CD4-positive, alpha-beta T cell treated with Interleukin-15 for 1 hour (primary cell): Measurements from ENCODE around the gene ASPG.
"Not testable (repeated sequence)": the region's sequence is repeated elsewhere in the genome, so short reads cannot be mapped to it uniquely, and the experiment has no call there.

Experiments used
- DNase-seq: peaks from one replicate; pipeline ENCODE4 v3.0.0-alpha.2; 2020

Gene ASPG

DNA sequence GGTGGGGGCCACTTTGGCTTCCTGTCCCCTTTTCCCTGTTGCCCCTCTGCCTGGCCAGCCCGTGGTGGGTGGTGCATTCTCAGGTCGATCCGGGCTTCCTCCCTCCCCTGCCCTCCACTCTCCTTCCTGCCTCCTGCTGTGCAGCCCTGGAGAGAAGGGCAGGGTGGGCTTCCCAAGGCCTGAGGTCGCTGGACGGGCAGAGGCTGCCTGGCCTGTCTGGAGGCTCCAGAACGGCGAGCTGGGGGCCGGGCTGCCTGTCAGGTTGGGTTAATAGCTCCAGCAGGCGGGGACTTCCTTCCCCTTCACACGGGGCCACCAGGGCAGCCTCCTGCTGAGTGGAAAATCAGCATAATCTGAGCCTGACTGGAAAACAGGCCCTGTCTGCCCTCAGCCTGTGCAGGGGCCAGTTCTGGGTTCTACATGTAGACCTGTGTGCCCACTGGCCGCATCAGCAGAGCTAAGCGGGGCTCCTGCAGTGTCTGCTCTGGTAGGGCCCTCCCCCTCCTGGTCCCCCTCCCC is 64.2 kb downstream of the ASPG start:
- DNase-seq = no peak

DNA sequence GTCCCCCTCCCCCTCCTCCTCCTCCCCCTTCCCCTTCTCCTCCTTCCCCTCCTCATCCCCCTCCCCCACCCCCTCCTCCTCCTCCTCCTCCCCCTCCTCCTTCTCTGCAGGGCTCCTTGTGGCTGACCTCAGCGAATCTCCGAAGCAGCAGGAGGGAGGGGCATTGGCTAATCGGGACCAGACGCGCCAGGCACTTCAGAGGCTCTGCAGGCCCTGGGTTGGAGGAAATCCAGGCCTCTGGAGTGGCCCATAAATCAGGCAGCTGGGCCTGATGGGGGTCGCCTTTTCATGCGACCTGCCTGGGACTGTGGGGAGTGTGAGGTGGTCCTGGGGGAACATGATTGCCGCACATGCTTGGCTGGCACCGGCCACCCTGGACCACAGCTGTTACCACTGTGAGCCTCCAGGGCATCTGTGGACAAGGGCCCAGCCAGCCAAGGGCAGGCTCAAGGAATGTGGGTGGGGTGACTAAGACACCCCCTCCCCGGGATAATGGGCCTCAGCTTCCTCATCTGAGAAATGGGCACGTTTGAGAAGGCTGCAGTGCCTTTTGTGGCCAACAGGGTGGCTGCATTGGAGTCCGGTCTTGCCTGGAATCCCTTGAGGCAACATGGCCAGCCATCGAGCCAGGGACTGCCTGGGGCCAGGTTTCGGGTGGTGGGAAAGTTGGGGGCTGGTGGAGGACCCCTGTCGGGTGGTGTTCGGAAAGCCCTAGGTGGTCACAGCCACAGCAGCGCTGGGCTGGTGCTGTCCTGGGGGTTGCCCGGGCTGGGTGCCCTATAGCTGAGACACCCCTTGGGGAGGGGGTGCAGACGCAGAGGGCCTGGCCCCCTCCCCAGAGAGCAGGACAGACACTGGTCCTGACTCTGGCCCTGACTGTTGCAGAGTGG is 64.9 kb downstream of the ASPG start:
- no peak for DNase-seq

DNA sequence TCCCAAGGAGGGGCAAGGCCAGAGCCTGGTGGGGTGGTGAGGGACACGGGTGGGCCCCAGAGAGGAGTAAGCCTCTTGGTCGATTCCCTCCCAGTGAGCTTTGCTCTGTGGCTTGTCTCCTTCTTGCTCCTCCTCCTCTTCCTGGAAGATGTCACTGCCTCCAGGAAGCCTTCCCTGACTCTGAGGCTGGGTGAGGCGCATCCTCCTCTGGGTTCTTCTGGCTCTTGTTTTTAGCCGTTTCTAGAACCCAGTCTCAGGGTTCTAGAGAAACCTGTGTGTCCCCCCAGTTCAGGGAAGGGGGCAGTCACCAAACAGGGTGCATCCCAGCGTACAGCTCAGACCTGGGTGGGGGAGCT is 65.5 kb downstream of the ASPG start:
- no peak for DNase-seq

DNA sequence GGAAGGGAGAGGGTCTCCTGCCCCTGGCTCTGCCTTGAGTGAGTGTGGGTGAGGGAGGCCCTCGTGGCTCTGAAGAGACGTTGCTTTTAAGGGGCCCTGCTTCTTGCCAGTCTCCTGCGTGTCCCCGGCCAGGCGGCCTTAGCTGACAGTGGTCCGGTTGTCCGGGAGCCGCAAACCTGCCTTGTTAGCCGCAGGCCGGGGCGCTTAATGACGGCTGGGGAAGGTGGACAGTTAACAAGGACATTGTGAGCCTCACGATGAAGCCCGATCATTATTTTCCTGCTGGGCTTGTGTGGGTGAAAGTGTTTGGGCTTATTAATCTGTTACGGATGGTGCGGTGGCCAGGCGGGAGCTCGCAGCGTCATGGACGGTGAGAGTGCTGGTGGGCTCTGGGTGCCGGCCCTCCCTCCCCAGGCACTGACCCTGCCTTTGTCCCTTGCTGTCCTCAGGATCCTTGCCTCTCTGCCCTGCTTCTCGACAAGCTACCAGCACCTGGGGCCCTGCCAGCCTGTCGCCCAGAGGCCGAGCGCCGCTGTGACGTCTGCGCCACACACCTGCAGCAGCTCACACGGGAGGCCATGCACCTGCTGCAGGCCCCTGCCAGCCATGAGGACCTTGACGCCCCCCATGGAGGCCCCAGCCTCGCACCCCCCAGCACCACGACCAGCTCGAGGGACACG is 66.2 kb downstream of the ASPG start:
- no peak for DNase-seq

DNA sequence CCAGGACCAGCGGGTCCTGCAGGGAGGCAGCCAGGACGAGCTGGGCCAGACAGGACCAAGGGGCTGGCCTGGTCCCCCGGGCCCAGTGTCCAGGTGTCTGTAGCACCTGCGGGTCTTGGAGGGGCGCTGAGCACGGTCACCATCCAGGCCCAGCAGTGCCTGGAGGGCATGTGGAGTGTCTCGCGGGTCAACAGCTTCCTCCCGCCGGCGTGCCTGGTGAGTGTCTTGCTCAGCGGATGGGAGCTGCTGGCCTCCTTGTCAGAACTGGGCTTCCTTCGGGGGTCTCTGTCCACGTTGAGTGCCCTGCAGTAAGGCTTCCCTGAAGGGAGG is 66.7 kb downstream of the ASPG start:
- no peak for DNase-seq

DNA sequence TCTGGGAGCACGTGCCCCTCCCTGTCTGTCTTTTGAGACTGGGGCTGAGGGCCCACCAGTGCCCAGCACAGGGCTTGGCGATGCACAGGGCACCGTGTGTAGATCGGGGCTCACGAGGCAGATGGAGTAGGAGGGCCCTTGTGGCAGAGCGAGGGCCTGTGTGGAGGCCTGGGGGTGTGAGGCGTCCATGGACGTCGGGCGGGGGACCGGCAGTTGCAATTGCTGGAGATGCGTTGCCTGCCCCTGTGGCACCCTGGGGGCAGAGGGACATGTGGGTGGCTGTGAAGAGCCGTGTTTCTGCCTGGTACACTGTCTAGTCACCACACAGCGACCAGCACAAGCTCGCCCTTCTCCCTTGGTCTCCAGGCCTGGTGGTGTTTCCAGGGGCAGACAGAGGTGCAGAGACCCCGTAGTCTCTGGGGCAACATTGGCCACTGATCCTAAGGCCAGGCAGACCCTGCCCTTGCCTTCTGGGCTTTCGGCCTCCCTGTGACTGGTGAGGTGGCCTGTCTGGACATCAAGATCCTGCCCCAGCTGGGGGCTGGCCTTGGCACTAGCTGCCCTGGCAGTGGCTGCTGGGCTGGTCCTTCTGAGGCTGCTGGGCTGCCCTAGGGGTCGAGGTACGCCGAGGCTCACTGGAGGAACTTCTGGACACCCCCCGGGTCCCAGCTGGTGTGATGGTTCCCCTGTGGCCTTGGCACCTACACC is 67.3 kb downstream of the ASPG start:
- no peak for DNase-seq

DNA sequence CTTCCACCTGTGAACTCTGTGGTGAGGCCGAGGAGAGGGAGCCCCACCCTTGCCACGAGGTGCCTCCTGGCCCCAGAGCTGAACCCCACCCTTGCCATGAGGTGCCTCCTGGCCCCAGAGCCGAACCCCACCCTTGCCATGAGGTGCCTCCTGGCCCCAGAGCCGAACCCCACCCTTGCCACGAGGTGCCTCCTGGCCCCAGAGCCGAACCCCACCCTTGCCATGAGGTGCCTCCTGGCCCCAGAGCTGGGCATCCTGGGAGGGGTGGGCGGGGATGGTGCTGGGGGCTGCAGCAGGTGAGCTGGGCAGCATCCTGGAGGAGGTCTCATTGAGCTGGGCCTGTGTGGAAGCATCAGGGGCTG is 67.9 kb downstream of the ASPG start:
- DNase-seq = not testable (repeated sequence)

DNA sequence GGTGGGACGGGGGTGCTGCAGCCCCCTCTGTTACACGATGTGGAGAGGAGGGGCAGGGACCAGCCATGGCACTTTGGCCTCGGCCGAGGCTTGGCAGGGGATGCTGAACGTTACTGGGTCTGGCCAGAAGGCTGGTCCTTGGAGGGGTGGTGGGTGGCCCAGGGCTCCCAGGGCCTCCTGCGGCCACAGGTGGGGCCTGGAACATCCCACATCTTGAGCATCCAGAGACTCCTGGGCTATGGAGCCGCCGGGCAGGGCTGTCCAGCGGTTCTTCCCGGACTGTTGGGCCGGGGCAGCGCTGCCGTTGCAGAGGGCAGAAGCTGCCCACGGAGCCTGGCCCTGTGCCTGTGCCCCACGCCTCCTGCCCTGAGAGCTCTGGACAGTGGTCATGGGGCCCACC is 68.7 kb downstream of the ASPG start:
- no peak for DNase-seq

DNA sequence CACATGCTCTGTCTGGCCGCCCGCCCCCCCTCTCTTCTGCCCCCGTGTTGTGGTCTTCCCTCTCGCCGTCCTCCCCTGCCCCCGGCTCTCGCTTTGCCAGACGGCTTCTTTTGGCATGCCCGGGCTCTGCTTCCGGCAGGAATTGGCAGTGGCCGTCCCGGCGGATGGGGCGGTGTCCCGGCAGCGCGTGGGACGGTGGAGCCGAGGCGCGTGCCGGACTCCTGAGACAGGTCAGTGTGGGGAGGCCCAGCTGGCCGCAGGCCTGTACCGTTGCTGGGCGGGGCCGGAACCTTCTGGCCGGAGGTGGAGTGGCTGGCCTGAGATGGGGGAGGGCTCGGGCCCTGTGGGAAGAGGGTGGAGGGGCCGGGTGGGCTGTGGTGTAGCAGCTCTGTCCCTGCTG is 70.0 kb downstream of the ASPG start:
- DNase-seq = no peak

DNA sequence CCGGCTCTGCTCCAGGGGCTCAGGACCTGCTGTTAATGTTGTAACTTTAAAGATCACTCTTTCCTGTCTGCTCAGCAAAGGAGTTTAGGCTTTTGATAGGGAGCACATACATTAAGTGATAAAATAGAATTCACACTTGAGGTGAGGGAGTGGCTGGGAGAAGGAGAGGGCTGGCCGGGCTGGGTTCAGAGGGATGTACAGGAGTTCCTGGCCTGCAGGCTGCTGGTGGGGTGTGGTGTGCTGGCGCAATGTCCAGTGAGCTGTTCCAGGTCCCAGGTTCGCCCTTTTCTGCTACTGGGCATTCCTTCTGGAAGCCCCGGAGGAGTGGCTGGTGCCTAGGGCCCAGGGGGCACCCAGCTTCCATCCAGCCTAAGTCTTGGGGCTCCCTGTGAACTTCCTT is 70.6 kb downstream of the ASPG start:
- DNase-seq = no peak

DNA sequence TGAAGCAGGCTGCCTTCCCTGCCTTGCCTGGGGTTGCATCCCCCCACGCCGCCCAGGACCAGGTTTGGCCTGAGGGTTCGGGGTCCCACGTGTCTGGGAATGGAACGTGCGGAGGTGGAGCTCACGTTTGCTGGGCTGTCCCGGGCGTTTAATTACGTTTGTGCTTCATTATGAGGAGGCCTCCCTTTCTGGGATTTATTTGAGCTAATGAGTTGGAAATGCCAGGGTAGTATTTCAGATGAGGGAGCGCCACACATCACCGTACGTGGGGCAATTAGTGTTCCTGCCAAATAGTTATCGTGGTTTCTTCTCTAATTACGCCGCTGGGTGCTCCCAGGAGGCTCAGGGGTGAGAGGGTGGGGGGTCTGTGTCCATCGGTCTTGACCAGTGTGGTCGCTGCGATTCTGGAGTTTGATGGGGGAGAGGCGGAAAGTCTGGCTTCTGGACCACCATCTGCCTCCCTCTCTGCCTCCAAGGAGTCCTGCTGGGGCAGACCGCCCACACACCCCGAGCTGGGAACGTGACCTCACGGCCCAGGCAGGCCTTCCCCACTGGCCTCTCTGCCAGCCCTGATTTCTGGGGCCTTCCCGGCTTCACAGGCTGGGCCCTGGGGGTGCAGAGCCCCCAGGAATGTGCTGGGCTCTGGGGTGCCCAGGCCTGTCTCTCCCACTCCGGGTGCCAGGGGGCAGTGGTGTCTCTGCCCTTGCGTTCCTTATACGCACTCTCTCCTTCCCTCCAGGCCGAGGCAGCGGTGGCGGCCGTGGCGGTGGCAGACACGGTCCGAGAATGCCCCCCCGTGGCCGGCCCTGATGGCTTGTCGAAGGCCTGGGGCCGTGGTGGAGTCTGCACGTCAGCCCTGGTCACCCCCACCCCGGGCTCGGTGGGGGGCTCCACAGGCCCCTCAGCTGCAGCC is 71.8 kb downstream of the ASPG start:
- no peak for DNase-seq

DNA sequence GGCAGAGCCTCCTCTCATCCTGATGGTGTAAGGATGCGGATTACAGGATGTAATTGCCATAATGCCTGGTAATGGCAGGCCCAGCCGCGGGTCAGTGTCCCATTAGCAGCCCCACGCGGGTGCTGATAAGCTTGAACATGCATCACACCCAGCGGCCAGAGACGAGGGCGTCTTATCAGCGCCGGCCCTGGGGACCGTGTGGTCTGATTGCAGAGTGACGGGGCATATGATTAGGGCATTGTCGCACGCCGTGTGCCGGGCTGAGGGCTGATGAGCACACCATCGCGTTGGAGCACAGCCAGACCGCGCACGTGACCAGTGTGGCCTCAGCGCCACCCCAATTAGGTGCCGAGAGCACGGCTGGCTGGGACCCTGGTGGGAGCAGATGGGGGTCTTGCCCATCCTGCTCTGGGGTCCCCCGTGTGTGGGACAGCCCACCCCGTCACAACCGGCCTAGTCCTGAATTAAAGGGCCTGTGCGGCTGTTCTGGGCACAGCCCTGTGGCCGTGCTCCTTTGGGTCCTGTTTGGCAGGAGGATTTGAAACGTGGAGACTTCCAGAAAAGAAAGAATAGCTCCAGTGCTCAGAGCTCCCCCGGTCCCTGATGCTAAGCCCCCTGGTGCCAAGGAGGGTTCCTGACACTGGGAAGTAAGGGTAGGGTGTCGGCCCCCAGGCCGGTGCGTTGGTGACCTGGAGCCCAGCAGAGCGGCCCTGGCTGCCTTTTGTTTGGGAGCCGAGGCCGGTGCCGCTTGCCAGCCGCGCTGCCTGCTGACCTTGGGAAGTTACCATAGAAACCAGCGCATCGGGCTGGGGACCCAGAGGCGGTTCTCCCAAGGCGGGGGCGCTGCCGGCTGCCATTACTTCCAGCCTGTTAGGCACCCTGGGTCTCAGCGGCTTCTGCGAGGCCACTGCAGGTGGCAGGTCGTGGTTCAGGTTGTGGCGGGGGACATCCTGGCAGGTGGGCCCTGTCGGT is 73.6 kb downstream of the ASPG start:
- DNase-seq = no peak

DNA sequence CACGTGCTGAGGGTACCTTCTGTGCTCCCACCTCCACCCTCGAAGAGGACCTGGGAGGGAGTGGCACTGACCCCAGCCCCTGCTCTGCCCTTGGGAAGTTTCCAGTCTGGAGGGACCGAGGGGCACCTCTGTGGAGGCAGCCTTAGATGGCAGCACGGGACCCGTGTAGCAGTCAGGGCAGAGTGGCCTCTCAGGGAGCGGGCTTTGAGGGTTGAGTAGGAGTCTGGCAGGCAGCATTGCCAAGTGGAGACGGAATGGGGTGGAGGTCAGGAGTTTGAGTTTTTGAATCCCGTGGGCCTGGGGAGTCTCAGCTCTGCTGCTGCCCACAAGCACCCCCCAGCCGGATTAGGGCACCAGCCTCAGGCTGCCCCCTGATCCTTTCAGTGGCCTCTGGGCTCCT is 74.5 kb downstream of the ASPG start:
- no peak for DNase-seq

DNA sequence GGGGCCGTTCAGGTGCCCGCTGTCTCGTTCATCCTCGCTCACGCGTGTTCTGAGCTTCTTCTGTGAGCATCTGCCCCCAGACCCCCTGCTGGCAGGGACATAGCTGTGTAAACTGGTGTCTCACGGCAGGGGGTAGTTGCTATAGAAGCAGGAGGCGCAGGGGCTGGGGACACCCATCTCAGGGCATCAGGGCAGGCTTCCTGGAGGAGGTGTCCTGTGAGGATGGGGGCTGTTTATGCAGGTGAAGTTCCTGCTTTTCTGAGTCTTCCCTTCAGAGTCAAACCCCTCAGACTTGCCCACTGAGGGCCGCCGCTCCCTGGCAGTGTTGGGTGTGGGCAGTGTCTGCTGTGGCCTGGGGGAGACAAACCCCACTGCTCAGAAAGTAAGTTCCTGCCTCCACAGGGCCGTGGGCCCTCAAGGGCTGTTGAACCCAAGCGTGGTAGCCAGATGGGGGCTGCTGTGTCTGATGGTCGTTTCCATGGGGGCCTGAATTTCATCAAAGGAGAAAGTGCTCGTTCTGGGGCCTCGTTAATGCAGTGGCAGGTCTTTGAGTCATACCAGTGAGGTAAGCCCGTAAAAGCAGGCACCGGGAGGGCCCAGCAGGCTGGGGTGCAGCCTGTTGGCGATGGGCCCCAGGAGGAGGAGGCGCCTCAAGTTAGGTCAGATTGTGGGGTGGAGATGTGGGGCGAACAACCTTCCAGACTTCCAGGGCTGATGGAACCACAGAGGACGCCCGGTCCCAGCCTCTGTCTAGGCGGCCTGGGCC is 76.3 kb downstream of the ASPG start:
- no peak for DNase-seq

DNA sequence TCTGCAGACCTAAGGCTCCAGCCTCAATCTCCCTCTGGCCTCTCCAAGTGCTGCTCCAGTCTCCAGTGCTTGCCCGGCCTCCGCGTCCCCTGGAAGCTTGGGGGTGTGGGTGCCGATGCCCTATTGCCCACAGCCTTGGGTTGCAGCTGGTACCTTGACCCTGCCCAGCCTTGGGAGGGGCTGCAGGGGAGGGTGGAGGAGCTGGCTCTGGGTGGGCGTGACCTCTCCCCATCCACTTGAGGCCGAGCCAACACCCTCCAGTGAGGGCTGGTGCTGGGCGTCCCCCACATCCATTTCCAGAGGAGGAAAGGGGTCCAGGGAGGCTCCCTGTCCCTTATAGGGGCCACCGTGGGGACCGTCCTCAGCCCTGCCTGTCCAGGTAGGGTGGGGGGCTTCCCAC is 77.0 kb downstream of the ASPG start:
- no peak for DNase-seq

DNA sequence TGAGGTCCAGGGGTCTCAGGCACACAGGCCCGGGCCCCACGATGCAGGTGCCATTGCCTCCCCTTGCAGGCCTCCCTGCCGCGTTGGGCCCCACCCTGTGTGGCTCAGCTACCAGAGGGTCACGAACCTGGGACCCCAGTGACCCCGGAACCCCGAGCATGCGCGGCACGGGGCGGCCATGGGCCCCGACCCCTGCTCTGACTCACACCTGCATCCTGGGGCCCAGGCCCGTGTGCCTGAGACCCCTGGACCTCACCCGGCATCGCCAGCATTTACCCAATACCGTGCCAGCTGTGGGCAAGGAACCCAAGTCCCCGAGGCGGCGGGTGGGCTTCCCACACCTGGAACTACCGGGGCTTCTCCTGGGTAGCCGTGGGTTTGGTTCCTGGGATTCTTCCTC is 78.0 kb downstream of the ASPG start:
- no peak for DNase-seq

DNA sequence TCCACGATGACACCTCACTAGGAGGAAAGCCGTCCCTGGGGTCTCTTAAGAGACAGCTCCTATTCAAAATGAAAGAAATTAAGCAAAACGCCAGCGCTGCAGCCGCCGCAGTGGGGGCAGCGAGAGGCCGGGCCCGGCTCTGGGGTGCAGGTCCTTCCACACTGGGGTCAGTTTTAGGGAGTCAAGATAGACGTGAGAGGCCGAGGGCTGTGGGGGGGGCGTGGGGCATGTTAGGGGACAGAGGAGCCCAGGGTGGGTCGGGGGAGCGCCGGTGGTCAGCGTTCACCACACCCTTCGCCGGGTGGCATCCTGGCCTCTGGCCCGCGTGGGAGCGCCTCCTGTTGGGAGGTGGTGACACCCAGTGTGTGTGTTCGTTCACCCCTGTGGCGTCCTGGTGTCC is 78.5 kb downstream of the ASPG start:
- no peak for DNase-seq

DNA sequence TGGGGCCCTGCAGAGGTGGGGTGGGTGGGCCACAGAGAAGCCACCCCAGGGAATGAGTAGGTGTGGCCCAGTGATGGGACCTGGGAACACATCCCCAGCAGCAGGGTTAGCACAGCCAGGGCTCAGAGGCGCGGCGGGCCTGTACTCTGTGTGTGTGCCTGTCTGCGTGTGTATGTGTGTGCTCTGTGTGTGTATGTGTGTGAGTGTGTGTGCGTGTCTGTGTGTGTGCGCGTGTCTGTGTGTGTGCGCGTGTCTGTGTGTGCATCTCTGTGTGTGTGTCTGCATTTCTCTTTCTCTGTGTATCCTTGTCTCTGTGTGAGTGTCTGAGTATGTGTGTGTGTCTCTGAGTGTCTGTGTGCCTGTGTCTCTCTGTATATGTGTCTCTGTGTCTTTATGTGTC is 79.0 kb downstream of the ASPG start:
- no peak for DNase-seq
